UCSD-AML1 (cell line): ENCODE measurements around the gene REXO4.
"Not testable (repeated sequence)": the region's sequence is repeated elsewhere in the genome, so short reads cannot be mapped to it uniquely, and the experiment has no call there.

Experiments
- DNase-seq: peaks from one replicate; lab custom pipeline; 2025; ENCODE audit not compliant: unreplicated experiment; lab: John Stamatoyannopoulos, UW

REXO4 gene

DNA sequence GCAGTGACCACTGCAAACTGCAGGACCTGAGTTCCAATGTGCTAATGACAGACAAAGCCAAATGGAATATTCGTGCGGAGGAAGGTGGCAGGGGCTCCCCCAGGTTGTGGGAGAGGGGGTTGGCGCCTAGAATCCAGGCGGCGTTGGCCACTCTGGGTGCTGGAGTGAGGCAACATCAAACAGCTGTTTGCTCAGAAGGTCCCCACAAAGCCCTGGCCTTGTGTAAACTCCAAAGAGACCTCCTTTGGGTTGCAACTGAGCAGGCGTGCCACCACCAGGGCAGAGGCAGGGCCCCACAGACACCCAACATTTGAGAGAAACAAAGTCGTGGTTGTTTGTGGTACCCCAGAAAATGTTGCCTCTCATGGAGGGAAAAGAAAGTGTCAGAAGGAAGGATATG, 27.1 kb downstream of the REXO4 start:
- DNase-seq: no peak

DNA sequence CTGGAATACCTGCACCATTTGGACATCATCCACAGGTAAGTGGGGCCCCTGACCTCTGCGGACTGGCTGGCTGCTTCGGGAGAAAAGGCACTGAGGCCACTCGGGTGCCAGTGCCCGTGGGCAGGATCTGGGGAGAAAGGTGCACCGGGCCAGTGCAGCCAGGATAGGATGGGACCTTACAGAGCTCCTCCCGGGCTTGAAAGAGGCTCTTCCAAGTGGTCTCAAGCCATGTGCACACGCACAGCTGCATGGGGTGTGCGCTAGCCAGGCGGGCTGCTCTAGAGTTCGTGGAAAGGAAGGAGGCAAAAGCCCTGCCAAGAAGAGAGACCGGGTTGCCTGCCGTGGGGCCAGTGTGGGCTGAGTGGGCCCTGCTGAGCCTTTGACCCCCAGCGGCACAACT, 28.2 kb downstream of the REXO4 start:
- DNase-seq: no peak

DNA sequence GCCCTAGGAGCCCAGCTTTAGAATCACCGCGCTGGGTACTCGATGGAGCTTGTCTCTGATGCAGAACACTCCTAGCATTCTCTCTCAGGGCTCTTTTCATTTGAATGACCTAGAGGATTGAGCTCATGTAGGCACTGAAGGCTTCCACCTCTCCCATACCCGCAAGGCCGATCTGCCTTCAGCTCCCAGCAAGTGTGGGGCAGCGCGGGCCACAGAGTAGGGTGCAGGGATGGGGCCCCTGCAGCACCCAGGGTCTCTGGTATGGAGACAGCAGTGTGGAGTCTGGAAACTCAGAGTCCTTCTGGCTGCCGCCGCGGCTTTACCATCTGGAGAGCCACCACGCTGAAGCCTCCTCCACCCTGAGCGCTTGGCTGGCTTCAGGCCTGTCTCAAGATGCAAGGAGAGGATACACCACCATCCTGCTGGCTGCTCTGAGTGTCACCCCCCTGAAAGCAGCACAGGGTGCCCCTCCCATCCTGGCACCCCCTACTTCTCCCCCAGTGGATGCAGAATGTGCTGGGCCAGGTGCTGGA, 28.7 kb downstream of the REXO4 start:
- DNase-seq: no peak

DNA sequence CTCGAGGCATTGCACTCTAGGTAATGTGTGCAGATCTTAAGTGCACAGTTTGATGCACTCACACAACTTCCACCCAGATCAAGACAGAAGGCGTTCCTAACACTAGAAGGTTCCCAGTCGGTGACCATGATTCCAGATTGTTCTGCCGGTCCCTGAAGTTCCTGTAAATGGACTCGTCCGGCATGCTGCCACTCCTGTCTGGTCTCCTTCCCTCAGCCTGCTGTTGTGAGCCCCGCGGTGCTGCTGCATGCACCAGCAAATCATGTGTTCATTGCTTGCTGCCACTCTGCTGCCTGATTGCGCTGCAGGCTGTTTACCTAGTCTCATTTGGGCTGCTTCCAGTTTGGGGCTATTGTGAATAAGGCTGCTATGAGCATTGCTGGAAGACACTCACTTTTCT, 30.1 kb downstream of the REXO4 start:
- no peak for DNase-seq

DNA sequence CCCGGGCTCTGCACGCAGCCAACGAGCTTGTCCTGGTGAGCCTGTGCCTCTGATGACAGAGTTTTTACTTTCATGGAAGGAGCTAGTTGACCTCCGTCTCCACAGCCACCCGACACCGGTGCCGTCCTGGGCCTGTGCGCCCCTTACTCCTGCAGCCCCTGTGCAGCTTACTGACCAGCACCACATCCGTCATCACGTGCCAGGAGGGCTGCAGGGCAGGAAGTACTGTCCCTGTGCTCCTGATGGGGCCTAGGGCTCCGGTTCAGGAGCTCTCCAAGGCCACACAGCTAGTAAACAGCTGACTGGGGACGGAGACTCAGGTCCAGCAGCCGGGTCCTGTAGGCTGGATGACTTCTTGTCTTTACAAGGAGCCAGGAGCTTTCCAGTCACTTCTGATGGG, 31.5 kb downstream of the REXO4 start:
- no peak for DNase-seq

DNA sequence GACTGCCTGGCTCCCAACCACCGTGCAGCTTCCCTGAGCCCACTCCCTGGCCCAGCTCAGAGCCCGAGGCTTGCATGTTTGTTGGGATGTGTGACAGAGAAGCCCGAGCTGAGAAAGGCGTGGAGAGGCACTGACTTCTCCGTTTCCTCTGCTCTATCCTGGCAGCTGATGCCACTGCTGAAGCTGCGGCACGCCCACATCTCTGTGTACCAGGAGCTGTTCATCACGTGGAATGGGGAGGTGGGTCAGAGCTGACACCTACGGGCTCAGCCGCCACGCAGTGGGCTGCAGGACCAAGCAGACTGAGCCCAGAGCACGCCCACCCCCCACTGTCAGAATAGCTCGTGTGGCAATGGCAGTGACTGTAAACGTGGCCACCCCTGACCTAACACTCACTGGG, 32.4 kb downstream of the REXO4 start:
- DNase-seq: no peak

DNA sequence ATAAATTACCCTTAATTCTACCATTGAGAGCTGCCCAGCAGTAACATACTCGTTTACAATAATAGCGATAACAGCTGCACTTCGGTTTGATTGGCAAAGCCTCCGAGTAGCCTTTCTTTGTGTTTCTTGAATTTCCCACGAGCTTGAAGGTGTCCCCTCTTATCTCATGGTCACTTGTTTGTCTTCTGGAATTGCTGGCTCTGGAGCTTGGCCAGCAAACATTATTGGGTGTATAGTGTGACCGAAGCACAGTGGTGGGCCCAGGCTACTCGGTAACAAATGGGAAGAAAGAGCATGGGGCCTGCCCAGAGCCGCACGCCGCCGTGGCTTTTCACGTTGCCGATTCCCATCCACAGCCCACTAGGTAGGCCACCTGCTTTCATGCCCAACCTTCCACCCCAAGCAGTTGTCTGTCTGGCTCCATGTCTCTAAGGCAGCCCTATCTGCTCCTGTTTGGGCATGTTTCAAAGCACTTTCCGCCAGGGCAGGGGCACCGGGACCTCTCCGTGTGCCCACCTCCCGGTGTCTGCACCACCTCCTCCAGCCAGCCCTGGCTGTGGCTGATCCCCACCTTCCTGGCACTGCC, 33.0 kb downstream of the REXO4 start:
- DNase-seq: no peak

DNA sequence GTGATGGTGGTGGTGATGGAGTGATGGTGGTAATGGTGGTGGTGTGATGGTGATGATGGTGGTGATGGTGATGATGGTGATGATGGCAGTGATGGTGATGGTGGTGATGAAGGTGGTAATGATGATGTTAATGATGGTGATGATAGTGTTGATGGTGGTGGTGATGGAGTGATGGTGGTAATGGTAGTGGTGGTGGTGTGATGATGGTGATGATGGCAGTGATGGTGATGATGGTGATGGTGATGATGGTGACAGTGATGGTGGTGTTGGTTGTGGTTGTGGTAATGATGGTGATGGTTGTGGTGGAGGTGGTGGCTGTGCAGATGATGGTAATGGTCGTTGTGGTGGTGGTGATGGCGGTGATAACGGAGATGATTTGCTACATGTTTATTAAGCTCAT, 34.4 kb downstream of the REXO4 start:
- DNase-seq: no peak

DNA sequence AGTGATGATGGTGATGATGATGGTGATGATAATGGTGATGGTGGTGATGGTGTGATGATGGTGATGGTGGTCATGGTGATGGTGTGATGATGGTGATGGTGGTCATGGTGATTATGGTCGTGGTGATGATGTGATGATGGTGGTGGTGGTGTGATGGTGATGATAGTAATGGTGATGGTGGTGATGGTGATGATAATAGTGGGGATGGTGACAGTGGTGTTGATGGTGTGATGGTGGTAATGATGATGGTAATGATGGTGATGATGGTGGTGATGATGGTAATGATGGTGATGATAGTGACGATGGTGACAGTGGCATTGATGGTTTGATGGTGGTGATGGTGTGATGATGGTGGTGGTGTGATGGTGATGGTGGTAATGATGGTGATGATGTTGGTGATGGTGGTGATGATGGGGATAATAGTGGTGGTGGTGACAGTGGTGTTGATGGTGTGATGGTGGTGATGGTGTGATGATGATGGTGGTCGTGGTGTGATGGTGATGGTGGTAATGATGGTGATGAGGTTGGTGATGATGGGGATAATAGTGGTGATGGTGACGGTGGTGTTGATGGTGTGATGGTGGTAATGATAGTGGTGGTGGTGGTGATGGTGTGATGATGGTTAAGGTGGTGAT, 35.2 kb downstream of the REXO4 start:
- no peak for DNase-seq

DNA sequence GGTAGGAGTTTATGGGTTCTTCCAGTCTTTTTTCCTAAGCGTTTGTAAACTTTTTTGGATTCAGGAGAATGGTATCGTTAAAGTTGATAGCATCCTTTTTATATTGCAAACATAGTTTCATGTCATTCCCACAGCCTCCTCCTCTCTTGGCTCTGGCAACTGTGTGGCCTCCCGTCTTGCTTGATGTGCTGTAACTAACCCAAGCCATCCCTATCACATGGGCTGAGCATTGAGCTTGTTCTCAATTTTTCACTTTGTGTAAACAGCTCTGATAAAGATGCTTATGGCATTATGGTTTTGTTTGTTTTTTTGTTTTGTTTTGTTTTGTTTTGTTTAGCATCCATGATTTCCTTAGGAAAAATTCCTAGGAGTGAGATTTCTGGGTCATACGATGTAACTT, 37.1 kb downstream of the REXO4 start:
- DNase-seq: no peak

DNA sequence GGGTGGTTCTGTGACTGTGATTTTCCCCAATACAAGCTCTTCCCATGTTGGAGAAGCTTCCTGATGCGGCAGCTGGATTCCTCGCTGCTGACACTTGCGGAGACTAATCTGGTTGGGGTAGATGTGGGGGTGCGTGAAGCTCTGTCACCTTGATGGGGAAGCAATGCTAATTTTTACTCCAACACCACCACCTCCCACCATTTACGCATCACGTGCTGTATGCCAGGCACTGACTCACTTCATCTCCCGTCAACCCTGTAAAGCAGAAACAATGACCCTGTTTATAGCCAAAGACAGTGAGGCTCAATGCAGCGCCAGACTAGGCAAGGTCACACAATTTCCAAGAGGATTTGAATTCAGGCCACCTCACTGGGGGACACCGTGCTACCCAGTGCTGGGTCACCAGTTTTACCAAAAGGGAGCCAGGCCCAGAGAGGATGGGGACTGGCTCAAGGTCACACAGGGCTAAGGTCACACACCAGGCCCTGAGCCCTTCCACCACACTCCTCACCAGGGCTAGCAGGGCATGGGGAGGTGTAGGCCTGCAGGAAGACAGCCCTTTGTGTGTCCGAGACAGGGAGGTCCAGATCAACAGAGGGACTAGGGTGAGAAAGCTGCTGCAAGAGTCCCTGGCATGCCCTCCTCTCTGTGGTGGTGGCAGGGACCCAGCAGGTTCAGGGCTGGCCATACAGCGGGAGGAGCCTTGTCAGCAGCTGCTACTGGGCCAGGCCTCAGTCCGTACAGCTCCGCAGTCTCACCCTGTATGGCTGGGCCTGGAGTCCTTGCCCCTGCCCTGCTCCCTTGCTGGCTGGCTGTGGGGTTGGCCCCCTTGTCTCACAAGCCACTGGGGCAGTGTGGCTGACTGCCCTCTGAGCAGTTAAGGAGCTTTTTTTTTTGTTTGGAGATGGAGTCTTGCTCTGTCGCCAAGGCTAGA, 38.4 kb downstream of the REXO4 start:
- DNase-seq: no peak

DNA sequence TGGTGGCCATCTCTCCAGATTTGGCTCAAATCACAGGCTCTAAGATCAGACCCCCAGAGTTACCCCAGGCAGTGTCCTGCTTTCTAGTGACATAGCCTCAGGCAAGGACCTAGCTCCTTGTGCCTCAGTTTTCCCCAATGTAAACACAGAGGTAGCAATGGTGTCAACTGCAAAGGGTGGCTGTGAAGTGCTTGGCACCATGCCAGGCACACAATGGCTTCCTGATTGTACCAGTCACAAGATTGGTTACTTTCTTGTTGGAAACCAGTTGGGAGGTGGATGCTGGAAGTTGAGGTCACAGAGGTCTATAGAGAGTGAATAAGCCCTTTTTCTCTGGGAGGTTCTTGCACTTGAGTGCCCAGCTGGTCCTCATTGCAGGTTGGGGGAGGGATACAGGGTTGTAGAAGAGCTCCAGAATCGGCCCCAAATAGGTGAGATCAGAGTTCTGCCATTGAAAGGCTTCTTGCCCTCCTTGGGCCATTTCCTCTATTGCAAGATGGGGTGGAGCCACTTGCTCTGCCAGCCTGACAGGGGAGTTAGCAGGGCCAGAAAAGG, 39.3 kb downstream of the REXO4 start:
- DNase-seq: no peak

DNA sequence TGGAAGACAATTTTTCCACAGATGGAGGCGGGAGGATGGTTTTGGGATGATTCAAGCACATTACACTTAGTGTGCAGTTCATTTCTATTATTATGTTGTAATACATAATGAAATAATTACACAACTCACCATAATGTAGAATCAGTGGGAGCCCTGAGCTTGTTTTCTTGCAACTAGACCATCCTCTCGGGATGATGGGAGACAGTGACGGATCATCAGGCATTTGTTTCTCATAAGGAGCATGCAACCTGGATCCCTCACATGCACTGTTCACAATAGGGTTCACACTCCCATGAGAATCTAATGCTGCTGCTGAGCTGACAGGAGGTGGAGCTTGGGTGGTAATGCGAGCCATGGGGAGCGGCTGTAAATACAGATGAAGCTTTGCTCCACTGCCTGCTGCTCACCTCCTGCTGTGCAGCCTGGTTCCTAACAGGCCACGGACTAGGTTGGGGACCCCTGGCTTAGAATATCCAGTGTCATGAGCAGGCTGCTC, 40.0 kb downstream of the REXO4 start:
- no peak for DNase-seq

DNA sequence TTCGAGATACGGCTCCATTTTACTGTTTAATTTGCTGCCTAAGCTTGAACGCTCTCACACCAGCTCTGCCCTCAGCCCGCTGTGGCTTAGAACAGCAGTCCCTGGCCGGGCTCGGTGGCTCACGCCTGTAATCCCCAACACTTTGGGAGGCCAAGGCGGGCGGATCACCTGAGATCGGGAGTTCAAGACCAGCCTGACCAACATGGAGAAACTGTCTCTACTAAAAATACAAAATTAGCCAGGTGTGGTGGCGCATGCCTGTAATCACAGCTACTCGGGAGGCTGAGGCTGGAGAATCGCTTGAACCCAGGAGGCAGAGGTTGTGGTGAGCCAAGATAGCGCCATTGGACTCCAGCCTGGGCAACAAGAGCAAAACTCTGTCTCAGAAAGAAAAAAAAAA, 40.5 kb downstream of the REXO4 start:
- not testable (repeated sequence) for DNase-seq

DNA sequence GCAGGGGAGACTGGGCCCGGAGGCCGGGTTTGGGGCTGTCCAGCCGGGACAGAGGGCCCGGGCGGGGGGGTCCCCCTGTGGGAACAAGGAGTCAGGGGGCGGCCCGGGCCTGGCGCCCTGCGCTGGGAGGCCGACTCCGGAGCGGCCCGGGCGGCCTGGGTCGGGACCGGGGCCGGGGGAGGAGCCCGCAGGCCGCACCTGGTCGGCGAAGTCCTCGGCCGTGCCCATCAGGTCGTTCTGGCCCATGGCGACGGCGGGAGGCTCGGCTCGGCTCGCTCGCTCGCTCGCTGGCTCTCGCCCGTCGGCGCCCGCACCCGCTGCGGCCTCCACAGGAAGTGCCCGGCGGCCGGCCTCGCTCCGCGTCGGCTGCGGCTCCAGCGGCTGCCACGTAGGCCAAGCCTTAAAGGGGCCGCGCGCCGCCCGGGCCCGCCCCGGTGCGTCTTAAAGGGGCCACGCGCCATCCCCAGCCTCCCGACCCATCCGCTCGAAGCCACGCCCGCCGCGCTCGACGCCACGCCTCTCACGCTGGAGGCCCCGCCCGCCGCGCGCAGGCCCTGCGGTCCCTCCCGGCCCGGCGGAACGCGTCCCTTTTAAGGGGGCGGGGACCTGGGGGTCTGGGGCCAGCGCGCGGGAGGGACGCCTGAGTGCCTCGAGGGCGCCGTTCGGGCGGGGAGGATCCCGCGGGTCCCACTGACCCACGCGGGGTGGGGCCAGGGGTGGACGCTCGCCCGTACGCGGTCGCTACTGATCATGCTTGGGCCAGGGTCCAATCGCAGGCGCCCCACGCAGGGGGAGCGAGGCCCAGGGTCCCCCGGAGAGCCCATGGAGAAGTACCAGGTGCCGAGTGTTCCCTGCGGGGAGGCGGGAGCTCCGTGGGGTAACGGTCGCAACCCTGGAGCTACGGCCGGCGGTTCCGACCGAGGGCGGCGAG, 41.8 kb downstream of the REXO4 start, which contains the start of the genes STKLD1 and SURF4:
TSS of gene STKLD1 (plus strand) at position 643 of the 931 bp plus-strand sequence. CDS start at position 751, 108 bp downstream.
TSS of gene SURF4 (minus strand) at position 337 of the 931 bp plus-strand sequence. CDS start at position 246, 91 bp downstream.
- DNase-seq: peak; percentile 98

DNA sequence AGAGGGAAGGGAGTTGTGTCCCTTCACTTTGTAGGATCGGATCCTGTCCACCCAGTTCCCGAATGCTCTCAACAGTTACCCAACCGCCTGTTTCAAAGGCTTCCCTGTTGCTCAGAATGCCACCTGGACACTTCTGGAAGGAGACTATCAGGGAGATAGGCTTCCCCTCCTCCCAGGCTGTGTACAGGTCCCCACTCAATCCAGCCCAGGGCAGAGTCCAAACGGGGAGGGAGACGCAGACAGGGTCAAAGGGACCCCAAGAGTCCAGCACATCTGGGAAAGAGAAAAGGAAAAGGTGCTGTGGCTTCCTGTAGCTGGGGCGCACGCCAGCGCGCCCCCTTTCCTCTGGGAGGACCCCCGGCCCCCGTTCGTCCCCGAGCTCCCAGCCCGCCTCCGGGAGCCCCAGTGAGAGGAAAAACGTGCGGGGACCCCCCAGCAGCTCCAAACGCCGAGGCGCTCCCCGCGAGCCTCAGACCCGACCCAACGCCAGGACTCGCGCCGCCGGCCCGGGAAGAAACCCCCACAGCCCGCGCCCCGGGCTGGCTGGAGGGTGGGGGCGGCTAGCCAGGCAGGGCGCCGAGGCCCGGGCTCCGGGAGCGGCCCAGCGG, 42.6 kb downstream of the REXO4 start:
- peak; percentile 61 for DNase-seq

DNA sequence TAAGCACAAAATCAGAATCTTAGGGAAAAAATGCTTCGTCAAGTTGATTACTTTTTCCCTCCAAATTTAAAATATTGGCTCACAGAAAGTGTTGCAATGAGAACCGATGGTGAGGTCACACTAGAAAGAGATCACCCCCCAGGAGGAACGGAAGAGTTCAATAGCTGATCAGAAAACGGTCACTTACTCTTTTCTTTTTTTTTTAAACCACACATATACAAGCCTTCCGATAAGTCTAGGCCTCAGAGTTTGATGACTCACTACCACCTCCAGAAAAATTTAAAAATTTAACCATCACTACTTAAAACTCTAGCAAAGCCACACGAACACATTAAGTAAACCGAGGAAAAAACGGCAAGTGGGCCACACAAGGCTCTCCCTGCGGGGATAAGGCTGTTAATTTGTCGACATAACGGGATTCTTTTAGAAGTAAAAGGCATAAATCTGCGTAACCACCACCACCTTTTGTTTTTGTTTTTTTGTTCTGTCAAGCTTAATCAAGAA, 43.1 kb downstream of the REXO4 start:
- DNase-seq: no peak

DNA sequence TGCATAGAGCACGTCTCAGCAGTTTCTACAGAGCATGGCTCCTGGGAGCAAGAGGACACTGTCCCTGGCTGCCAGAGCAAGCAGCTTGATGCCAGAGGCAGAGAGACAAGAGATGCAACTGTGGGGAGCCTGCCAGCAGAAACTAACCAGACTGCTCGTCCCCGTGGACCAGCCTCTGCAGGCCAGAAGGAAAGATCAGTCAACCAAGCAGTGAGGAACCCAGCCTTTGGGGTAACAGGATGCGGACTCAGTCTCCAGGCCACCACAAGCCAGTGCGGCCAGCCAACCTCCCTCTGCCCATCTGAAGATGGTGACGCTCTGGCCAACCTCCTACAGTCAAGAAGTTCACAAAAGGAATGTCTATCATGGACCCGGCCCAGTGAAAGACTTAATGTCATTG, 45.7 kb downstream of the REXO4 start:
- DNase-seq: no peak

DNA sequence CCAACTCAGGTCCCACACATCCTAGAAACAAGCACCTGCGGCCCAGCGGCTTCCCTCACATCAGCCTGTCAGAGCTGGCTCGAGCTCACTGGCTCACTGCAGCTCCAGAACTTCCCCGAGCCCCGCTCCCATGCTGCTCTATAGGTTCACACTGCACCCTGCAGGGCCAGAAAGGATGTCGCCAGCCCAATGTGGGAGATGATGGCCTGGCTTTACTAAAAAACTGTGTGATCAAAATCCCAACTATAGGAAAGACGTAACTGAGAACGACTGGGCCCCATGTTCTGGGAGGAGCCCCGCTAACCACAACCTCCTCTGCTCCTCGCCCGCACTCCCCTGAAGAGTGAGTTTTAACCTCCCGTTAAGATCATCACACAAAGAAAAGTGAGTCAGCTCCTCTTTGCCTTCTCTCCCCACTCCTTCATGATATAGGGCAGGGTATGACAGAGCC, 46.5 kb downstream of the REXO4 start:
- no peak for DNase-seq
